ENCODE data around the gene TOR1B. TPM values are rescaled to one million over a fixed set of nuclear protein-coding genes. Genes with fewer than 3 reads are reported as not detected.

Gene TOR1B
- total RNA-seq, 1 experiment from 2014 or later: 19.0 TPM

DNA sequence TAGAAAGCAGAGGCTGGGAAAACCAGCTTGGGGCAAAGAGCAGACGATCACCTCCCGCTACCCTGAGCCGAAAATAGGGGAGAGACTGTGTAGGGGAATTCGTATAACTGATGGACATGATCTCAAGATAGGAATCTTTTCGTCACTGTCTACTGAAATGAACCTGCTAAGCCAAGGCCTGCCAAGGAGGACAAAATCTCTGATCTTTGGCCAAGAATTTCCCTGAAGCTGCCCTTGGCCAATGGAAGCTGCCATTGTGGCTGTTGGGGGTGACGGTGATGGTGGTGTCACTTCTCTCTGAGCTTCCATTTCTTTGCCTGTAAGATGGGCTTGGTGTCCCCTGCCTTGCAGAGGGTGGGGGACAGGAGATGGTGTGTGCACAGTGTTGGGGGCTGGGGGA lies 46.8 kb upstream of the TOR1B start:
- no TSS peak for BruUV-seq (replicated peaks)
- ChIA-PET POLR2A (no interaction called here), RAD21 (ENCODE audit: low non-redundant PET in 1 of 2, low total read pairs in 2 of 2, uncharacterized antibody in 2 of 2, unreplicated experiment in 2 of 2) (no interaction called here), CTCF (interaction anchor here (1.0 kb wide), 1 partner anchor 11 kb away, joined by 3 read pairs; no protein-coding TSS in a partner anchor)
- peaks cover 20 to 39% of the 10 kb centered on the region in 2 experiments for H3K4me1 ChIP-seq (ENCODE audit: control insufficient read depth in 1 of 2, insufficient read depth in 2 of 2, low read length in 2 of 2)
- no peaks in the 10 kb centered on the region for H4K20me1 ChIP-seq (ENCODE audit: insufficient read depth)
- DNase-seq (ENCODE audit: low read depth, low spot score) (no peak), ATAC-seq (no peak)
- H3K4me3 ChIP-seq (replicated peaks in 1 of 2; ENCODE audit: low read depth in 1 of 2, low read length in 2 of 2): no peak overlapping the region
- no peaks in the 10 kb centered on the region for H3K9me2 ChIP-seq (ENCODE audit: insufficient read depth)
- no peak overlapping the region for H3K4me2 ChIP-seq (ENCODE audit: low read length)
- intact Hi-C loops (cut with micrococcal nuclease): no loop called here
- H3K36me3 ChIP-seq (ENCODE audit: control insufficient read depth in 1 of 2, insufficient read depth in 2 of 2, low read length in 2 of 2): no peaks in the 10 kb centered on the region
- no peaks in the 10 kb centered on the region for H3K79me2 ChIP-seq (ENCODE audit: insufficient read depth, low read length)
- no peak overlapping the region for H3K27ac ChIP-seq (ENCODE audit: low read depth, low read length)
- no peaks in the 10 kb centered on the region for H3K9me3 ChIP-seq (ENCODE audit: control insufficient read depth in 1 of 2, insufficient read depth in 1 of 2, low read depth in 1 of 2, low read length in 2 of 2)
- no peak overlapping the region for H2AFZ ChIP-seq (ENCODE audit: low read depth, low read length, poor library complexity, severe bottlenecking)
- H3K9ac ChIP-seq (ENCODE audit: low read length): no peak overlapping the region
- TF ChIP-seq ELF1 (IDR thresholded peaks at IDR 0.05; ENCODE audit: borderline replicate concordance, low read depth) (no peak), TCF7L2 (IDR thresholded peaks at IDR 0.05; ENCODE audit: borderline replicate concordance, extremely low read depth, insufficient read depth, insufficient read length) (no peak), EZH2 (IDR thresholded peaks at IDR 0.05) (no peak), FOSL1 (IDR thresholded peaks at IDR 0.05; ENCODE audit: low read depth) (no peak), POLR2A (IDR thresholded peaks at IDR 0.05; ENCODE audit: borderline replicate concordance, extremely low read depth, insufficient read depth, insufficient read length) (no peak), EZH2phosphoT487 (IDR thresholded peaks at IDR 0.05; ENCODE audit: borderline replicate concordance) (no peak), ZNF274 (IDR thresholded peaks at IDR 0.05; ENCODE audit: low read depth, low read length) (no peak), SP1 (IDR thresholded peaks at IDR 0.05; ENCODE audit: low read depth) (no peak), ZFX (IDR thresholded peaks at IDR 0.05) (no peak)
- TF ChIP-seq, protein P1, sequence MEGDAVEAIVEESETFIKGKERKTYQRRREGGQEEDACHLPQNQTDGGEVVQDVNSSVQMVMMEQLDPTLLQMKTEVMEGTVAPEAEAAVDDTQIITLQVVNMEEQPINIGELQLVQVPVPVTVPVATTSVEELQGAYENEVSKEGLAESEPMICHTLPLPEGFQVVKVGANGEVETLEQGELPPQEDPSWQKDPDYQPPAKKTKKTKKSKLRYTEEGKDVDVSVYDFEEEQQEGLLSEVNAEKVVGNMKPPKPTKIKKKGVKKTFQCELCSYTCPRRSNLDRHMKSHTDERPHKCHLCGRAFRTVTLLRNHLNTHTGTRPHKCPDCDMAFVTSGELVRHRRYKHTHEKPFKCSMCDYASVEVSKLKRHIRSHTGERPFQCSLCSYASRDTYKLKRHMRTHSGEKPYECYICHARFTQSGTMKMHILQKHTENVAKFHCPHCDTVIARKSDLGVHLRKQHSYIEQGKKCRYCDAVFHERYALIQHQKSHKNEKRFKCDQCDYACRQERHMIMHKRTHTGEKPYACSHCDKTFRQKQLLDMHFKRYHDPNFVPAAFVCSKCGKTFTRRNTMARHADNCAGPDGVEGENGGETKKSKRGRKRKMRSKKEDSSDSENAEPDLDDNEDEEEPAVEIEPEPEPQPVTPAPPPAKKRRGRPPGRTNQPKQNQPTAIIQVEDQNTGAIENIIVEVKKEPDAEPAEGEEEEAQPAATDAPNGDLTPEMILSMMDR (IDR thresholded peaks at IDR 0.05 in 2 of 3, conservative IDR thresholded peaks at IDR 0.05 in 1 of 3; ENCODE audit: borderline replicate concordance in 1 of 3, insufficient read depth in 1 of 3, low read depth in 2 of 3, low read length in 2 of 3): no peak
- no peaks in the 10 kb centered on the region for H3K27me3 ChIP-seq (ENCODE audit: insufficient read depth, low read length)
